Karpas-422 (cell line): ENCODE measurements around the gene TSPO. TPM values are rescaled to one million over a fixed set of nuclear protein-coding genes. Genes with fewer than 3 reads are reported as not detected.

Experiments used
- DNase-seq: peaks from one replicate; pipeline ENCODE4 v3.0.0-alpha.2; 2015
- H2AFZ ChIP-seq: fragments of 200-600 bp; sonication (generic); 2 replicates; pipeline ENCODE4 v1.6.1; 2014; ENCODE audit warnings: antibody characterized with exemption, low read length, mixed read lengths
- H3K27ac ChIP-seq: fragments of 200-600 bp; sonication (generic); 2 replicates; pipeline ENCODE4 v1.5.1; 2014; ENCODE audit warnings: mild to moderate bottlenecking, low read length, moderate library complexity
- H3K27me3 ChIP-seq: fragments of 200-600 bp; sonication (generic); 2 replicates; pipeline ENCODE4 v1.6.1; 2014; ENCODE audit warnings: low read length, mixed read lengths
- H3K36me3 ChIP-seq: fragments of 200-600 bp; sonication (generic); 2 replicates; pipeline ENCODE4 v1.6.1; 2014; ENCODE audit warnings: low read length, mixed read lengths; ENCODE audit not compliant: insufficient read depth
- H3K4me1 ChIP-seq: fragments of 200-600 bp; sonication (generic); 2 replicates; pipeline ENCODE4 v1.6.1; 2014; ENCODE audit warnings: mild to moderate bottlenecking, low read length, mixed read lengths
- H3K4me2 ChIP-seq: fragments of 200-600 bp; sonication (generic); 2 replicates; pipeline ENCODE4 v1.6.1; 2014; ENCODE audit warnings: low read length, low read depth, mild to moderate bottlenecking; ENCODE audit not compliant: poor library complexity, severe bottlenecking
- H3K4me3 ChIP-seq: fragments of 200-600 bp; sonication (generic); 2 replicates; pipeline ENCODE4 v1.5.1; 2014; ENCODE audit warnings: mild to moderate bottlenecking, antibody characterized with exemption, low read length, mixed read lengths
- H3K79me2 ChIP-seq: fragments of 200-600 bp; sonication (generic); 2 replicates; pipeline ENCODE4 v1.6.1; 2014; ENCODE audit warnings: mild to moderate bottlenecking, low read length, mixed read lengths
- H3K9ac ChIP-seq: fragments of 200-600 bp; sonication (generic); 2 replicates; pipeline ENCODE4 v1.6.0; 2014; ENCODE audit warnings: low read length
- H3K9me2 ChIP-seq: fragments of 200-600 bp; sonication (generic), shearing (Covaris generic); replicated peaks from 2 replicates; pipeline ENCODE4 v1.6.0; 2014; ENCODE audit warnings: mild to moderate bottlenecking, low read length, moderate library complexity; ENCODE audit not compliant: insufficient read depth
- H3K9me3 ChIP-seq: fragments of 300-700, 200-600 bp; sonication (generic); 2 replicates; pipeline ENCODE4 v1.6.1; 2014; ENCODE audit warnings: low read length, mixed read lengths
- H4K20me1 ChIP-seq: fragments of 200-600 bp; sonication (generic); 2 replicates; pipeline ENCODE4 v1.6.1; 2014; ENCODE audit warnings: mild to moderate bottlenecking, antibody characterized with exemption, low read length, low read depth; ENCODE audit not compliant: insufficient read depth
- total RNA-seq: library from RNA; depleted of rRNA; stranded (reverse); fragments of >200 nt; shearing (Covaris generic); gene quantifications from 2 replicates; pipeline ENCODE4 v1.2.3, GENCODE V29; 2014; ENCODE audit warnings: low replicate concordance

The TSPO gene
- total RNA-seq, 1 experiment from 2014 or later: 3.8 TPM

- H3K27me3 ChIP-seq: no peaks in the 10 kb centered on the region
- no peak overlapping the region for H3K4me2 ChIP-seq
- H4K20me1 ChIP-seq: no peaks in the 10 kb centered on the region
- no peaks in the 10 kb centered on the region for H3K36me3 ChIP-seq
- no peak for DNase-seq
- H3K4me3 ChIP-seq: no peak overlapping the region
- no peak overlapping the region for H2AFZ ChIP-seq
- H3K9ac ChIP-seq: no peak overlapping the region
- no peaks in the 10 kb centered on the region for H3K9me2 ChIP-seq
- no peaks in the 10 kb centered on the region for H3K9me3 ChIP-seq
- H3K27ac ChIP-seq: no peak overlapping the region
- H3K79me2 ChIP-seq: no peaks in the 10 kb centered on the region
- no peaks in the 10 kb centered on the region for H3K4me1 ChIP-seq
These were observed 56.7 kb downstream of the TSPO start for GRCh38 chr22:43207849-43208702.

DNA sequence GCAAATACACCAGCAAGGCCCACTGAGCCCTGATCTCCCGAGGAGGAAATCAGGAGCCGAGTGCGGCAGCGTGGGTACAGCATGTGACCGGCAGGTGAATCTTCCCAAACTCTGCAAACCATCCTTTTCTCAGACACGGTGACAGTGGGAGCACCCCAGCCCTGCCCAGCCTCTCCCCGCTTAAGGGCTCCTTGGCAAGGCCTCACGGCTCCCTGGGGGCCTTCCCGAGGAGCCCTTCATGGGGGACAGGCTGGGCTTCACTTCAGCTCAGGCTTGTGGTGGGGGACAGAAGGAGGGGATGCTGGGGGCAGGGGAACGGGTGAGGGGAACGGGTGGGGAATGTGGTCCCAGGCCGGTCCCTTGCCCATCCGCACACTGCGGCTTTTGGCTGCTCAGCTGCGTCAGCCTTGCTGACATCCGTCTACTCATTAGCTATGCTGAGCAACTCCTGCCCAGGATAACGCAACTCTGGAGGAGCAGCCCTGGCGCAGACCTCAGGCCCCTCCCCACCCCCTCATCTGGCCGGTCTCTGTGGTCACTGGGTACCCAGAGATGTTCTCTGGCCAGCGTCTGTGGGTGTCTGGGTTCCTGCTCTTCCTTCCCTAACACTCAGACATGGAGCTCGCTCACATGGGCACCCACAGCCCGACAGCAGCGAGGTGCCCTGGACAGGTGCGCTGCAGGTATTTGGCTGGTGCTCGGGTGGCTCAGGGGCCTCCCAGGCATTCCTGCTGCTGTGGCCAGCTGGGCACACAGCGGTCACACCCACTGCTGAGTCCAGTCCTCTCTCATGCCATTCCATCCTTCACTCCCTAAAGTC is 57.6 kb downstream of the TSPO start:
- no peak for DNase-seq
- no peaks in the 10 kb centered on the region for H3K36me3 ChIP-seq

DNA sequence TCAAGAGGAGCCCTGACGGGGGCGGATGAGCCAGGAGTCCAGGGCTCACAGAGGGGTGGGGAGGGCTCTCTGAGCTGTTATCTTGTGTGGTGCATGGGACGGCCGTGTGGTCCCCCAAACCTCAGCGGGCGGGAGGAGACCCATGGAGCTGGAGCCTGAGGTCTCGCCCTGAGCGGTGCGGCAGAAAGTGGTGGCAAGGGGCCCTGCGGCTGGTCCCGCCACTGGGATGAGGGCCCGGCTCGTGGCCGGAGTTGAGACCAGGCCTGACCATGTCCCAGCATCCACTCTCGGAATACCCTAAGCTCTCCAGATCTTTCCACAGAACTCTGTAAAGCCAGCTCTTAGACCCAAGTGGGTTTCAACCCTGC is 58.1 kb downstream of the TSPO start:
- H3K79me2 ChIP-seq: no peaks in the 10 kb centered on the region
- no peak overlapping the region for H3K9ac ChIP-seq
- no peaks in the 10 kb centered on the region for H3K9me2 ChIP-seq
- no peak overlapping the region for H3K4me3 ChIP-seq
- H3K4me2 ChIP-seq: no peak overlapping the region
- H3K36me3 ChIP-seq: no peaks in the 10 kb centered on the region
- no peaks in the 10 kb centered on the region for H3K9me3 ChIP-seq
- DNase-seq: no peak
- no peaks in the 10 kb centered on the region for H3K4me1 ChIP-seq
- H4K20me1 ChIP-seq: no peaks in the 10 kb centered on the region
- H3K27ac ChIP-seq: no peak overlapping the region
- no peaks in the 10 kb centered on the region for H3K27me3 ChIP-seq
- no peak overlapping the region for H2AFZ ChIP-seq

More for the DNA sequence above, 57.6 kb downstream of the TSPO start:
- no peak overlapping the region for H3K4me3 ChIP-seq
- no peak overlapping the region for H2AFZ ChIP-seq
- H3K27ac ChIP-seq: no peak overlapping the region
- H3K79me2 ChIP-seq: no peaks in the 10 kb centered on the region
- no peaks in the 10 kb centered on the region for H3K9me3 ChIP-seq
- no peak overlapping the region for H3K4me2 ChIP-seq
- no peaks in the 10 kb centered on the region for H3K9me2 ChIP-seq
- no peaks in the 10 kb centered on the region for H3K27me3 ChIP-seq
- H3K9ac ChIP-seq: no peak overlapping the region
- no peaks in the 10 kb centered on the region for H3K4me1 ChIP-seq
- no peaks in the 10 kb centered on the region for H4K20me1 ChIP-seq

- no peak overlapping the region for H3K4me2 ChIP-seq
- no peak for DNase-seq
- no peak overlapping the region for H3K27ac ChIP-seq
- H3K79me2 ChIP-seq: no peaks in the 10 kb centered on the region
- H3K9me2 ChIP-seq: no peaks in the 10 kb centered on the region
- no peaks in the 10 kb centered on the region for H4K20me1 ChIP-seq
- H3K9ac ChIP-seq: no peak overlapping the region
- H3K9me3 ChIP-seq: no peaks in the 10 kb centered on the region
- H3K4me3 ChIP-seq: no peak overlapping the region
- H2AFZ ChIP-seq: no peak overlapping the region
- no peaks in the 10 kb centered on the region for H3K36me3 ChIP-seq
- no peaks in the 10 kb centered on the region for H3K27me3 ChIP-seq
- no peaks in the 10 kb centered on the region for H3K4me1 ChIP-seq
These were observed 58.6 kb downstream of the TSPO start for GRCh38 chr22:43209971-43210370.

GRCh38 chr22:43210631-43211515 is 59.5 kb downstream of the TSPO start:
- H3K9me3 ChIP-seq: no peaks in the 10 kb centered on the region
- no peak overlapping the region for H3K4me2 ChIP-seq
- DNase-seq: no peak
- no peak overlapping the region for H3K4me3 ChIP-seq
- H3K36me3 ChIP-seq: no peaks in the 10 kb centered on the region
- H4K20me1 ChIP-seq: no peaks in the 10 kb centered on the region
- H3K79me2 ChIP-seq: no peaks in the 10 kb centered on the region
- H3K27me3 ChIP-seq: no peaks in the 10 kb centered on the region
- no peak overlapping the region for H2AFZ ChIP-seq
- H3K27ac ChIP-seq: no peak overlapping the region
- H3K4me1 ChIP-seq: no peaks in the 10 kb centered on the region
- no peaks in the 10 kb centered on the region for H3K9me2 ChIP-seq
- no peak overlapping the region for H3K9ac ChIP-seq

DNA sequence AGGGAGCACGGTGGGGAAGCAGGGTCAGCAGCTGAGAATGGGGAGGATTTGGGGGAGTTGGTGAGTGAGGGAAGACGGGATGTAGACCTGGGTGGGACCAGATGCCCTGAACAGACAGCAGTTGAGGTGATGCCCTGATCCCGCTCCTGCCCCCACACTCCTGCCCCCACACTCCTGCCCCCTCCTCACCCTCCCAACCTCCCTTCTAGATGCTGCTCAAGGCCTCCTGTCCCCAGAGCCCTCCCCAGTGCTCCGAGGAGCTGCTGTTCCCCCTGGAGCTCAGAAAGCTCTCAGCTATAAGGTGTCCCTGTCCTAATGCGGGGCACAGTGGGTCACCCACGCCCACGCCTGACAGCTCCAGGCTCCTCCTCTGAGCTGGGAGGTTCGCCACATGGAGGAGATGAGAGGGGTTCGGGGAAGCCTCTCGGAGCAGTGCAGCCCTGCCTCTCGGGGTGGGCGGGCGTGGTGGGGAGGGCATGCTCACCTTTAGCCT is 60.6 kb downstream of the TSPO start:
- Histone ChIP-seq H3K9me3 (no peaks in the 10 kb centered on the region), H3K4me2 (no peak overlapping the region), H3K9ac (no peak overlapping the region), H2AFZ (no peak overlapping the region), H3K4me1 (no peaks in the 10 kb centered on the region), H3K36me3 (no peaks in the 10 kb centered on the region), H3K9me2 (no peaks in the 10 kb centered on the region), H3K27ac (no peak overlapping the region), H3K27me3 (no peaks in the 10 kb centered on the region), H4K20me1 (no peaks in the 10 kb centered on the region), H3K79me2 (no peaks in the 10 kb centered on the region), H3K4me3 (no peak overlapping the region)
- DNase-seq: no peak

DNA sequence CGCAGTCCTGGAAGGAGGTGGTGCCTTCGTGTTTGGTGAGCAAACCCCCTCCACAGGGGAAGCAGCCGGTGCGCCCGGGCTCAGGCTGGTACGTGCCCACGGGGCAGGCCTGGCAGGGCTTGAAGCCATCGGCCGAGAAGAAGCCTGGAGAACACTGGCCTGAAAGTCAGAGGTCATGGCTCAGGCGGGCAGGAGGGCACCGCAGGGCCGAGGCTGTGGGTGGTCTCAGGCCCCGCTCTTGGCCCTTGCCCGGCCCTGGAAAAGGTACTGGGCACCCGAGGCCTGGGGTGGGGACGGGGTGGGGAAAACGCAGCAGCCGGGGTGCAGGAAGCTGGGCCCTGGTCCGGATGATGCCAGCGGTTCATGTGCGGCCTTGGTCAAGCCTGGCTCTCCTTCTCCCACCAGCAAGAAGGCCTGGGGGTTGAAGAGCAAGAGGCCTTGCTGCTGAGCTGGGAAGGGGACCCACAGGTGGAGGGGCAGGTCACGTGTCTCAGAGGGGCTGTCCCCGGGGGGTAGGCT is 61.1 kb downstream of the TSPO start:
- H3K27me3 ChIP-seq: no peaks in the 10 kb centered on the region

More for the DNA sequence above, 61.1 kb downstream of the TSPO start:
- no peaks in the 10 kb centered on the region for H3K4me1 ChIP-seq
- H3K36me3 ChIP-seq: no peaks in the 10 kb centered on the region
- H4K20me1 ChIP-seq: no peaks in the 10 kb centered on the region
- H2AFZ ChIP-seq: no peak overlapping the region
- no peak overlapping the region for H3K4me3 ChIP-seq
- H3K9me3 ChIP-seq: no peaks in the 10 kb centered on the region
- no peaks in the 10 kb centered on the region for H3K9me2 ChIP-seq
- no peak overlapping the region for H3K27ac ChIP-seq
- H3K9ac ChIP-seq: no peak overlapping the region
- H3K79me2 ChIP-seq: no peaks in the 10 kb centered on the region
- no peak for DNase-seq
- no peak overlapping the region for H3K4me2 ChIP-seq
